Neural cell (in vitro differentiated cells): ENCODE results near the gene SIK3.

Source experiments
- CTCF ChIP-seq: fragments of 450-650 bp; IDR thresholded peaks from 2 replicates; pipeline ENCODE4 v1.5.1; 2014; ENCODE audit warnings: antibody characterized with exemption, mild to moderate bottlenecking, moderate library complexity; ENCODE audit not compliant: poor library complexity, severe bottlenecking
- EP300 ChIP-seq: fragments of 450-650 bp; conservative IDR thresholded peaks from 2 replicates; pipeline ENCODE4 v1.6.1; 2014; ENCODE audit warnings: antibody characterized with exemption, mild to moderate bottlenecking, moderate library complexity; ENCODE audit not compliant: poor library complexity, severe bottlenecking
- EZH2 ChIP-seq: fragments of 200-600, 300-800 bp; shearing (Covaris generic), sonication (generic); IDR thresholded peaks from 2 replicates; pipeline ENCODE4 v1.6.1; 2014; ENCODE audit warnings: antibody characterized with exemption, low read length, borderline replicate concordance, mild to moderate bottlenecking; ENCODE audit not compliant: insufficient read depth, poor library complexity, severe bottlenecking
- MXI1 ChIP-seq: fragments of 450-650 bp; conservative IDR thresholded peaks from 2 replicates; pipeline ENCODE4 v1.6.1; 2014; ENCODE audit warnings: antibody characterized with exemption, mild to moderate bottlenecking; ENCODE audit not compliant: poor library complexity, severe bottlenecking
- POLR2AphosphoS5 ChIP-seq: IDR thresholded peaks from 2 replicates; pipeline ENCODE4 v1.6.1; 2012
- RAD21 ChIP-seq: fragments of 450-650 bp; conservative IDR thresholded peaks from 2 replicates; pipeline ENCODE4 v1.6.1; 2014; ENCODE audit warnings: antibody characterized with exemption, mild to moderate bottlenecking, moderate library complexity
- REST ChIP-seq: IDR thresholded peaks from 2 replicates; pipeline ENCODE4 v1.6.1; 2012; ENCODE audit warnings: borderline replicate concordance
- TAF1 ChIP-seq: IDR thresholded peaks from 2 replicates; pipeline ENCODE4 v1.6.1; 2012; ENCODE audit warnings: low read depth

GRCh38 chr11:116876656-116877055, 221.6 kb downstream of the SIK3 start:
- TF ChIP-seq CTCF (no peak), EZH2 (no peak), POLR2AphosphoS5 (no peak), EP300 (no peak), RAD21 (no peak), REST (no peak), TAF1 (no peak), MXI1 (no peak)
